HG03565 (cell line): ENCODE measurements around the gene YIF1A.
"Not testable (repeated sequence)": the region's sequence is repeated elsewhere in the genome, so short reads cannot be mapped to it uniquely, and the experiment has no call there.

Experiments
- ATAC-seq: cut with Tn5 transposase; IDR thresholded peaks from one replicate; pipeline ENCODE4 v1.9.1; 2021; ENCODE audit warnings: mild to moderate bottlenecking, moderate library complexity; ENCODE audit not compliant: unreplicated experiment

Gene YIF1A

GRCh38 chr11:66287211-66287888, 1.6 kb downstream of the YIF1A start:
- no peak for ATAC-seq

- ATAC-seq, result no peak
Measured at GRCh38 chr11:66286699-66287098, 2.2 kb downstream of the YIF1A start.

GRCh38 chr11:66285250-66285947, 3.5 kb downstream of the YIF1A start:
- ATAC-seq, result no peak

GRCh38 chr11:66284526-66285078, 4.3 kb downstream of the YIF1A start:
- no peak for ATAC-seq

- no peak for ATAC-seq
Measured at GRCh38 chr11:66283461-66284105, 5.4 kb downstream of the YIF1A start.

GRCh38 chr11:66282468-66283455, 6.2 kb downstream of the YIF1A start:
- peak; percentile 67 for ATAC-seq

- no peak for ATAC-seq
Measured at GRCh38 chr11:66281776-66282467, 7.0 kb downstream of the YIF1A start.

- ATAC-seq, result no peak
Measured at GRCh38 chr11:66281001-66281400, 7.9 kb downstream of the YIF1A start.

GRCh38 chr11:66280428-66280827, 8.5 kb downstream of the YIF1A start:
- no peak for ATAC-seq

GRCh38 chr11:66279092-66279734, 9.7 kb downstream of the YIF1A start:
- ATAC-seq, result no peak

GRCh38 chr11:66278363-66279091, 10.4 kb downstream of the YIF1A start:
- ATAC-seq, result no peak

GRCh38 chr11:66277471-66278362, 11.2 kb downstream of the YIF1A start, which contains the start of gene CNIH2:
CNIH2 (plus strand) TSS chr11:66278175; CDS start chr11:66278457, 282 bp downstream.
- ATAC-seq, result no peak

GRCh38 chr11:66277064-66277463, 11.9 kb downstream of the YIF1A start:
- not testable (repeated sequence) for ATAC-seq

GRCh38 chr11:66276619-66277018, 12.3 kb downstream of the YIF1A start:
- not testable (repeated sequence) for ATAC-seq

GRCh38 chr11:66275984-66276612, 12.8 kb downstream of the YIF1A start:
- ATAC-seq, result no peak

- ATAC-seq, result no peak
Measured at GRCh38 chr11:66275396-66275795, 13.5 kb downstream of the YIF1A start.

- no peak for ATAC-seq
Measured at GRCh38 chr11:66274219-66274618, 14.7 kb downstream of the YIF1A start.
